Measurements from ENCODE around the gene SFSWAP. TPM values are rescaled to one million over a fixed set of nuclear protein-coding genes. Genes with fewer than 3 reads are reported as not detected.

Gene SFSWAP
- total and polyA plus RNA-seq, 5 donors from 2014 or later: 14.6 to 105 (median 18.3) TPM

DNA sequence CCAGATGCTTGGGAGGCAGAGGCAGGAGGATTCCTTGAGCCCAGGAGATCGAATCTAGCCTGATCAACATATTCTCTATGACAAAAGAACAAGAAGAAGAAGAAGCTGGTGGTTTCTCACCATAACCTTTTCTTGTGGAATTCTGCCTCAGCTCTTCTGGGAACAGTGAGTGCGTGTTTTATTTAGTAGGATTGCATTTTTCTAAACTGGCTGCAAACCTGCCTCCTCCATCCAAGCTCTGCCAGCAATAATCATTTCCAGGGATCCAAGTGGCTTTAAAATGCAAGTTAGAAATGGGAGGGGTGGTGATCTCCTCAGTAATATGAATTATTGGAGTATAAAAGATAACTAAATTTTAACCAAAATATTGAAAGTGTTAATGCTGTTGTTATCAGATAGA is 71.2 kb downstream of the SFSWAP start:
- Mint-ChIP-seq H3K4me1 (peaks cover 0 to 3% (median 1%) of the 10 kb centered on the region in 4 donors), H3K4me3 (no peak overlapping the region), H3K27me3 (no peaks in the 10 kb centered on the region), H3K9me3 (peaks cover 0 to 1% (median 0%) of the 10 kb centered on the region in 7 donors), H3K27ac (no peak overlapping the region), H3K36me3 (peaks cover 38% of the 10 kb centered on the region)
- Histone ChIP-seq H3K27me3 (ENCODE audit: control insufficient read depth, insufficient read depth, low read length) (no peaks in the 10 kb centered on the region), H3K9me3 (ENCODE audit: control insufficient read depth in 2 of 2, low read length in 2 of 2) (no peaks in the 10 kb centered on the region), H3K27ac (ENCODE audit: insufficient read depth, low read length, poor library complexity, severe bottlenecking) (no peak overlapping the region), H3K4me1 (ENCODE audit: control insufficient read depth, insufficient read depth, low read length, poor library complexity, severe bottlenecking) (no peaks in the 10 kb centered on the region), H3K36me3 (ENCODE audit: control insufficient read depth, insufficient read depth, low read length) (peaks cover 74% of the 10 kb centered on the region), H3K4me3 (ENCODE audit: low read depth, low read length) (no peak overlapping the region)
- no peak for DNase-seq
- no peak for ATAC-seq (ENCODE audit: low read depth in 2 of 2)

DNA sequence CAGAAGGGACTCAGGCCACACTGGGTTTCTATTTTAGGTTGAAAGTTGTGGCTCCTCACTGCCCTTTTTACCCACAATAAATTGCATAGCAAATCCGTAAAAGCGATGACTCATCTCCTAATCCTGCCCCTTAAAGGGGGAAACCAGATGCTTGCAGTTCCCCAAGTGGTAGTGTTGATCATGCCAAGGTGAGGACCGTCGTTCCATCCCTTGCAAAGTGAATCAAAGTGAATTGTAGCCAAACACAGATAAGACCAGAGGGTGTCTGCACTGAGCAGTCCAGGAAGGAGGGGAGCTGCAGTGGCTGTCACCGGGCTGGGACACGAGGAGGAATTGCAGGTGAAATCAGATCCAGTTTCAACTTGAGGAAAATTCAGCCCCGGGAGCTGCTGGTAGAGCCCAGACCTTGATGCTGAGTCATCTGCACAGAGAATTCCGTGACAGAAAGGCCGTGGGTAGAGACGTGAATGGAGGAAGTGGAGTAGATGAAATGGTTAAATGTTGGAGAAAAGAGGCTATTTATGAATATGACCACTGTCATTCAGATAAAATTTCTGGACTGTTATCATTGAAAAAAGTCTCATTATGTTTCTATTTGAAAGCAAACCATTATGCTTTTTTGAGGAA is 73.1 kb downstream of the SFSWAP start:
- H3K4me3 Mint-ChIP-seq: no peak overlapping the region
- H3K9me3 Mint-ChIP-seq: no peaks in the 10 kb centered on the region
- no peak overlapping the region for H3K27ac Mint-ChIP-seq
- H3K4me3 ChIP-seq (ENCODE audit: low read depth, low read length): no peak overlapping the region
- ATAC-seq (ENCODE audit: low read depth in 2 of 2): no peak
- peaks cover 34% of the 10 kb centered on the region for H3K36me3 Mint-ChIP-seq
- H3K4me1 Mint-ChIP-seq: peaks cover 0 to 3% (median 0%) of the 10 kb centered on the region in 4 donors
- DNase-seq: no peak
- H3K27ac ChIP-seq (ENCODE audit: insufficient read depth, low read length, poor library complexity, severe bottlenecking): no peak overlapping the region
- H3K27me3 ChIP-seq (ENCODE audit: control insufficient read depth, insufficient read depth, low read length): no peaks in the 10 kb centered on the region
- H3K36me3 ChIP-seq (ENCODE audit: control insufficient read depth, insufficient read depth, low read length): peaks cover 79% of the 10 kb centered on the region
- H3K27me3 Mint-ChIP-seq: no peaks in the 10 kb centered on the region
- H3K4me1 ChIP-seq (ENCODE audit: control insufficient read depth, insufficient read depth, low read length, poor library complexity, severe bottlenecking): no peaks in the 10 kb centered on the region
- H3K9me3 ChIP-seq (ENCODE audit: control insufficient read depth in 2 of 2, low read length in 2 of 2): no peaks in the 10 kb centered on the region

DNA sequence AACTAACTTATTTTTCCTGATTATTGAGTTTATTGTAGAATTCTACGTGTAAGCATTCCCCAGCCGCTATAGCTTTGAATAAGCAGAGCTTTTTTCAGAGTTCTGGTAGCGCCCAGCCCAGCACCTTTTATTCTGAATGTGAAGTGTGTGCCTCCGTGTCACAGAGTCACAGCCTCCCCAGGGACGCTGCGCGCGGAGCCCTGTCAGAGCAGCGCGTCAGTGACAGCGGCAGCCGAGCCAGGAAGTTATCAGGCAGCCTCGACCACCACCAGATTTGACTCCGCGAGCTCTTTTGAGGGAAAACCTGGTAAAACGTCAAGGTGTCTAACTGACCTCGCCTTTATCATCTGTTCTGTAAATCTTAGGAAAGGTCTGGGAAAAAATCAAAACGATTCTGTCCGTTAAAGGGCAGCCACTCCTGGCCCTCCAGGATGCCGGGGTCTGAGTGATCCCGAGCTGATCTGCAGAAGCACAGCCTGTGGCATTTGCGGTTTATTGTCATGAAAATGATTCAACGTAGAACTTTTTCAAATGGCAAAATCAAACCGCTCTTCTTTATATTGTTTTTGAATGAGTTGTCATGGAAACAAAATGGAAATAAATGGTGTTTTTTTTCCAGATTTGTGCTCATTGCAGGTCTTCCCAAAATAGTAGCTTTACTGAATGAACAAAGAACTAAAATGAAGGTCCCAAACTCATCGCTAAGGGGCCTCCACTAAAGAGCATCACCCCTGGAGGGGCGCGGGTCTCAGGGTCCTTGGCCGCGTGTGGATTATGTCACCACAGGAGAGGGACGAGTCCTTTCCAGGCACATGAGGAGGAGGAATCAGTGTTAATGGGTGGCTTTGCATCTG is 74.2 kb downstream of the SFSWAP start:
- ATAC-seq (ENCODE audit: low read depth in 2 of 2): no peak
- H3K4me1 Mint-ChIP-seq: peaks cover 0 to 3% (median 0%) of the 10 kb centered on the region in 4 donors
- no peaks in the 10 kb centered on the region for H3K9me3 ChIP-seq (ENCODE audit: control insufficient read depth in 2 of 2, low read length in 2 of 2)
- no peak for DNase-seq
- no peaks in the 10 kb centered on the region for H3K27me3 Mint-ChIP-seq
- H3K27me3 ChIP-seq (ENCODE audit: control insufficient read depth, insufficient read depth, low read length): no peaks in the 10 kb centered on the region
- no peak overlapping the region for H3K27ac Mint-ChIP-seq
- peaks cover 36% of the 10 kb centered on the region for H3K36me3 Mint-ChIP-seq
- H3K27ac ChIP-seq (ENCODE audit: insufficient read depth, low read length, poor library complexity, severe bottlenecking): no peak overlapping the region
- H3K9me3 Mint-ChIP-seq: peaks cover 0 to 2% (median 0%) of the 10 kb centered on the region in 7 donors
- no peaks in the 10 kb centered on the region for H3K4me1 ChIP-seq (ENCODE audit: control insufficient read depth, insufficient read depth, low read length, poor library complexity, severe bottlenecking)
- H3K4me3 ChIP-seq (ENCODE audit: low read depth, low read length): no peak overlapping the region
- peaks cover 82% of the 10 kb centered on the region for H3K36me3 ChIP-seq (ENCODE audit: control insufficient read depth, insufficient read depth, low read length)
- H3K4me3 Mint-ChIP-seq: no peak overlapping the region

DNA sequence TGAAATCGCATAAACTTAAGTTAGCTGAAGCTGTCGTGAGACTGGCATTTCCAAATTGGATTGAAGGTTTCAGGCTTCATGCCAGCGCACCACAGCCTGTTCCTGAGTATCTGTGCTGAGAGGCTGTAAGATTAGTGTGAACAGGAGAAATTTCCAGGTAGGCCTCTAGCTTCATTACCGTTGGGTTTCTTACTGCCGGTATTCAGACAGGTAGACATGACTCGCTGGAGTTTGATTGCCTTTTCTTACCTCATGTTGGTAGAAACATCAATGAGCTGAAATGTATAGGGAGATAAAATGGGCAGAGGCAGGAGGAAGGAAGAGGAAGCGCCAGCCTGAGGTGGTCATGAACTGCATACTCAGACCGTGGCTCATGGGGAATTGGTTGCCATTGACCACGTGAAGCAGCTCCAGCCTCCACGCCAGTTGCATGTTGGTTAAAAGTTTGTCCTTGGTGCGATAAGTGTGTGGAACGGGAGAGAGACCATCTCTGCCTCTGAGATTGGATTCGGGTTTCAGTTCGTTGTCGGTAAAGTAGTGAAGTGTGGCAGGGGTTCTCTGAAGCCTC is 75.0 kb downstream of the SFSWAP start:
- peaks cover 0 to 3% (median 0%) of the 10 kb centered on the region in 4 donors for H3K4me1 Mint-ChIP-seq
- peaks cover 43% of the 10 kb centered on the region for H3K36me3 Mint-ChIP-seq
- H3K27me3 Mint-ChIP-seq: no peaks in the 10 kb centered on the region
- Histone ChIP-seq H3K4me3 (ENCODE audit: low read depth, low read length) (no peak overlapping the region), H3K27me3 (ENCODE audit: control insufficient read depth, insufficient read depth, low read length) (no peaks in the 10 kb centered on the region), H3K27ac (ENCODE audit: insufficient read depth, low read length, poor library complexity, severe bottlenecking) (no peak overlapping the region), H3K36me3 (ENCODE audit: control insufficient read depth, insufficient read depth, low read length) (peaks cover 82% of the 10 kb centered on the region), H3K9me3 (ENCODE audit: control insufficient read depth in 2 of 2, low read length in 2 of 2) (no peaks in the 10 kb centered on the region), H3K4me1 (ENCODE audit: control insufficient read depth, insufficient read depth, low read length, poor library complexity, severe bottlenecking) (no peaks in the 10 kb centered on the region)
- no peak overlapping the region for H3K4me3 Mint-ChIP-seq
- no peak for ATAC-seq (ENCODE audit: low read depth in 2 of 2)
- DNase-seq: no peak
- H3K27ac Mint-ChIP-seq: no peak overlapping the region
- H3K9me3 Mint-ChIP-seq: peaks cover 0 to 2% (median 0%) of the 10 kb centered on the region in 7 donors

DNA sequence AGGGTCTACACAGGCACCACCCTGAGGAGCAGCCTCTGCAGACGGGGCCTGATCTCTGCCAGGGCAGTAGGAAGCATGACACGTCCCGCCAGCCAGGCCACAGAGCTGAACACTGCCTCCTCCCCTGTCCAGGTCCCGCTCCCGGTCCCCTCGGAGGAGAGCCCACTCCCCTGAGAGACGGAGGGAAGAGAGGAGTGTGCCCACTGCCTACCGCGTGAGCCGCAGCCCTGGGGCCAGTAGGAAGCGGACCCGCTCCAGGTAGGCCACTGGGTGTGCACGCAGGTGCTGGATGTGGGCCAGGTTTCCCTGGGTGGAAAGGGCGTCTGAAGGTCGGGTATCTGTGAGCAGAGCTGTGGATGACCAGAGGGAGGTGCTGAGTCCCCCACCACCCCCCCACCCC is 75.4 kb downstream of the SFSWAP start:
- Histone ChIP-seq H3K4me1 (ENCODE audit: control insufficient read depth, insufficient read depth, low read length, poor library complexity, severe bottlenecking) (no peaks in the 10 kb centered on the region), H3K27me3 (ENCODE audit: control insufficient read depth, insufficient read depth, low read length) (no peaks in the 10 kb centered on the region), H3K27ac (ENCODE audit: insufficient read depth, low read length, poor library complexity, severe bottlenecking) (no peak overlapping the region), H3K9me3 (ENCODE audit: control insufficient read depth in 2 of 2, low read length in 2 of 2) (no peaks in the 10 kb centered on the region), H3K36me3 (ENCODE audit: control insufficient read depth, insufficient read depth, low read length) (peaks cover 83% of the 10 kb centered on the region), H3K4me3 (ENCODE audit: low read depth, low read length) (no peak overlapping the region)
- Mint-ChIP-seq H3K9me3 (peaks cover 0 to 2% (median 0%) of the 10 kb centered on the region in 7 donors), H3K4me1 (peaks cover 0 to 3% (median 0%) of the 10 kb centered on the region in 4 donors), H3K27ac (no peak overlapping the region), H3K27me3 (no peaks in the 10 kb centered on the region), H3K36me3 (peaks cover 44% of the 10 kb centered on the region), H3K4me3 (no peak overlapping the region)
- ATAC-seq (ENCODE audit: low read depth in 2 of 2) (no peak), DNase-seq (no peak)

DNA sequence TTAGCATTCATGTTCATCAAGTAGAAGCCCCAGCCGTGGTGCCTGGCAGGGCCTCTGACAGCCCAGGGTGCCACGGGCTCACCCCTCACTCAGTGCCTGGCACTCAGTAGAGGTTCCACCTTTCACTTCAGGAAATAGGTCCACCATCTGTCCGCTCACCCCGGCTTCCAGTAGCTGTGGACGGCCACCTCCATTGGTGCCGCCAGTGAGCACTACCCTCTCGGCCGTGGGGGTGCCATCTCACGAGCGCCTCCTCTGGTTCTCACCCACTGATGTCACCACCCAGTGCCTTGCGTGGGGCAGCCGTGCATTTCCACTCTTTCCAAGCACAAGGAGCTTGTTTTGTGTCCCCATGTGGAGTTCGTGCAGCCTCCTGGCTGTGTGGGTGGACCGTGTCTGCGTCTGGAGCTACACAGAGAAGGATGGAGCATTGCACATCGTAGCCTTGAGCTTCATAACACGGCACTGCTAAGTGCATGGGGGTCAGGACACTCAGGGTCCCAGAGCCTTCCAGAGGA is 76.3 kb downstream of the SFSWAP start:
- no peak overlapping the region for H3K27ac ChIP-seq (ENCODE audit: insufficient read depth, low read length, poor library complexity, severe bottlenecking)
- peaks cover 0 to 3% (median 0%) of the 10 kb centered on the region in 4 donors for H3K4me1 Mint-ChIP-seq
- H3K4me3 ChIP-seq (ENCODE audit: low read depth, low read length): no peak overlapping the region
- DNase-seq: no peak
- H3K9me3 Mint-ChIP-seq: peaks cover 0 to 2% (median 0%) of the 10 kb centered on the region in 7 donors
- H3K27ac Mint-ChIP-seq: no peak overlapping the region
- no peaks in the 10 kb centered on the region for H3K9me3 ChIP-seq (ENCODE audit: control insufficient read depth in 2 of 2, low read length in 2 of 2)
- no peak for ATAC-seq (ENCODE audit: low read depth in 2 of 2)
- no peaks in the 10 kb centered on the region for H3K27me3 ChIP-seq (ENCODE audit: control insufficient read depth, insufficient read depth, low read length)
- H3K4me1 ChIP-seq (ENCODE audit: control insufficient read depth, insufficient read depth, low read length, poor library complexity, severe bottlenecking): no peaks in the 10 kb centered on the region
- no peak overlapping the region for H3K4me3 Mint-ChIP-seq
- H3K36me3 Mint-ChIP-seq: peaks cover 42% of the 10 kb centered on the region
- no peaks in the 10 kb centered on the region for H3K27me3 Mint-ChIP-seq
- peaks cover 83% of the 10 kb centered on the region for H3K36me3 ChIP-seq (ENCODE audit: control insufficient read depth, insufficient read depth, low read length)

DNA sequence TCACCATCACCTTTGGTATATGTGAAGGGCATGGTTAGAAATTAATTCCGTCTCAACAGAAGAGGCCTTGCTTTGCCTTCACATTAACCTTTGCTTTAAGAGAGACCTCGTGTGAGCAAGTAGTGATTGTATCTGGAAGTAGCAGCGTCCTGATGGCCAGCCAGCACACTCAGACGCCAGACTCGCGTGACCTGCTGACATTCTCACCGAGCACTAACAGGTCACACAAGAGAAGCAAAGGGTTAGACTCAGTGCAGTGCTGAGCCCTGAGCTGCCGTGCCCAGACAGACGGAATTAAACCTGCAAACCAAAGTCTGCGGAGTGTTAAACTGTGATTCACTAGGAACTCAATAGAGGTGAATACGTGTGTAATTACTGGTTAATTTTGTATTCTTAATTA is 77.2 kb downstream of the SFSWAP start:
- Mint-ChIP-seq H3K27ac (no peak overlapping the region), H3K4me1 (peaks cover 0 to 3% (median 0%) of the 10 kb centered on the region in 4 donors), H3K27me3 (no peaks in the 10 kb centered on the region), H3K36me3 (peaks cover 47% of the 10 kb centered on the region), H3K9me3 (peaks cover 0 to 2% (median 0%) of the 10 kb centered on the region in 7 donors), H3K4me3 (no peak overlapping the region)
- Histone ChIP-seq H3K27ac (ENCODE audit: insufficient read depth, low read length, poor library complexity, severe bottlenecking) (no peak overlapping the region), H3K4me3 (ENCODE audit: low read depth, low read length) (no peak overlapping the region), H3K9me3 (ENCODE audit: control insufficient read depth in 2 of 2, low read length in 2 of 2) (no peaks in the 10 kb centered on the region), H3K27me3 (ENCODE audit: control insufficient read depth, insufficient read depth, low read length) (no peaks in the 10 kb centered on the region), H3K4me1 (ENCODE audit: control insufficient read depth, insufficient read depth, low read length, poor library complexity, severe bottlenecking) (no peaks in the 10 kb centered on the region), H3K36me3 (ENCODE audit: control insufficient read depth, insufficient read depth, low read length) (peaks cover 87% of the 10 kb centered on the region)
- no peak for ATAC-seq (ENCODE audit: low read depth in 2 of 2)
- no peak for DNase-seq

Data from CD4-positive, CD25-positive, alpha-beta regulatory T cell (primary cell).